ENCODE results near the gene SETD3. TPM values are rescaled to one million over a fixed set of nuclear protein-coding genes. Genes with fewer than 3 reads are reported as not detected.

The SETD3 gene
- total and polyA plus RNA-seq, 8 donors: 24.1 to 119 (median 41.2) TPM

DNA sequence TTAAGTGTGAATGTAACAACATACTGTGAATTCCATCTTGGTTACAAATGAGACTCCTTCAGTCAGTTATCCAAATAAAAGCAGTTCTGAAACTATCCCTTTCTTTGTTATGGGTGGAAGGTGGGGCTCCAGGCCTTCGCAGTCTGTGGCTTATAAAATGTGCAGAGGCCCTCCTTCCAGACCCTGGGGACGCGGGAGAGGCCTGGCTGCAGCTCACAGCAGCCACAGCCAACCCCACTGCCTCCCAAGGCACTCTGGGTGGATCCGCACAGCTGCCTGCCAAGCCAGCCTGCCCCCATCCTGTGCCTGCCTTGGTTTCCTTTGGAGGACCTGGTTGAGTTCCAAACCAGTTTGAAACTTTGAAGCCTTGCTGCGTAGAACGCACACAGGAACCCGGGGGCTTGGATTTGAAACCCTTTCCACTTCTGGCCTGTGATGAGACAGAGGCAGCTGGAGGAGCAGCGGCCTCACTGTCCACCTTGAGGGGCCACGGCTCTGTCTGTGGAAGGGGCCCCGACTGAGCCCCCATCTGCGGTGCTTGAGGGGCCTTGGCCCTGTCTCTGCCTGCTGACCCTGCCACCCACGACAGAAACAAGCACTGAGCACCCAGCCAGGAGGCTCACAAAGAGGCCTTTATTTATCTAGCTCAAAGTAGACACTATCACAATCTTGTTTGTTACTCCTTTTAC is 30.9 kb upstream of the SETD3 start:
- H3K4me1 ChIP-seq: peaks cover 5 to 35% (median 17%) of the 10 kb centered on the region in 4 donors
- H3K27ac ChIP-seq: peak overlapping the region in 4 of 5 donors; percentile 12 to 69 (median 36)
- H3K36me3 ChIP-seq: peaks cover 33 to 100% (median 94%) of the 10 kb centered on the region in 4 donors
- 67 to 80% (median 77%) methylated on average over 11 to 12 of the region's 12 CpGs for WGBS, 5 donors
- H3K27me3 ChIP-seq: no peaks in the 10 kb centered on the region
- H3K4me3 ChIP-seq: no peak overlapping the region
- TF ChIP-seq POLR2AphosphoS5 (IDR thresholded peaks at IDR 0.05) (no peak), POLR2A (IDR thresholded peaks at IDR 0.05) (no peak), EP300 (IDR thresholded peaks at IDR 0.05) (no peak)
- TF ChIP-seq, protein P1, sequence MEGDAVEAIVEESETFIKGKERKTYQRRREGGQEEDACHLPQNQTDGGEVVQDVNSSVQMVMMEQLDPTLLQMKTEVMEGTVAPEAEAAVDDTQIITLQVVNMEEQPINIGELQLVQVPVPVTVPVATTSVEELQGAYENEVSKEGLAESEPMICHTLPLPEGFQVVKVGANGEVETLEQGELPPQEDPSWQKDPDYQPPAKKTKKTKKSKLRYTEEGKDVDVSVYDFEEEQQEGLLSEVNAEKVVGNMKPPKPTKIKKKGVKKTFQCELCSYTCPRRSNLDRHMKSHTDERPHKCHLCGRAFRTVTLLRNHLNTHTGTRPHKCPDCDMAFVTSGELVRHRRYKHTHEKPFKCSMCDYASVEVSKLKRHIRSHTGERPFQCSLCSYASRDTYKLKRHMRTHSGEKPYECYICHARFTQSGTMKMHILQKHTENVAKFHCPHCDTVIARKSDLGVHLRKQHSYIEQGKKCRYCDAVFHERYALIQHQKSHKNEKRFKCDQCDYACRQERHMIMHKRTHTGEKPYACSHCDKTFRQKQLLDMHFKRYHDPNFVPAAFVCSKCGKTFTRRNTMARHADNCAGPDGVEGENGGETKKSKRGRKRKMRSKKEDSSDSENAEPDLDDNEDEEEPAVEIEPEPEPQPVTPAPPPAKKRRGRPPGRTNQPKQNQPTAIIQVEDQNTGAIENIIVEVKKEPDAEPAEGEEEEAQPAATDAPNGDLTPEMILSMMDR (IDR thresholded peaks at IDR 0.05): no peak
- intact Hi-C loops (cut with DNase I; ENCODE audit: low total_unique reads): no loop called here
- peak in 1 of 2 donors; percentile 54 for DNase-seq
- H3K9me3 ChIP-seq: no peaks in the 10 kb centered on the region

DNA sequence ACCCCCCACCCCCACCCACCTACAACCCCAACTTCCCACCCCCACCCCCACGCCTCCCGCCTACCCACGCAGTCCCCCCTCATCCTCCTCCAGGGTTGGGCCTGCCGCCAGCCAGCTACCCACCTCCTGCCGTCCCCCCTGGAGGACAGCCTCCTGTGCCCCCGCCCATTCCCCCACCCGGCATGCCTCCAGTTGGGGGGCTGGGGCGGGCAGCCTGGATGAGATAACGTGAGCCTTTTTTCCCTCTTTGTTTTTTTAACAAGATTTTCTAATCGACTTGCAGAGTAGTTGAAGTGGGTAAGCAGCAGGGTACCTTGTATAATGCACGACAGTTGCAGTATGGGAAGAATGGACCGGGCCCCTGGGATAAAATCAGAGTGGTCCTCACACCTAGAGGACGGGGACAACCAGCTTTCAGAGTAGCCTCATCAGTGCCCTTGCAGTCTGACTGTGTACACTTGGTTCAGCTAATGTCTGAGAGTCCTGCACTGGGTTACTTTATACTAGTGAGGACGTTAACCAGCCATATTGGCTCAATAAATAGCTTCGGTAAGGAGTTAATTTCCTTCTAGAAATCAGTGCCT is 30.0 kb upstream of the SETD3 start:
- H3K27me3 ChIP-seq: no peaks in the 10 kb centered on the region
- WGBS, 5 donors: 63 to 79% (median 75%) methylated on average over 11 to 15 of the region's 15 CpGs
- TF ChIP-seq, protein P1 (IDR thresholded peaks at IDR 0.05): no peak
- TF ChIP-seq POLR2AphosphoS5 (IDR thresholded peaks at IDR 0.05): no peak
- H3K4me1 ChIP-seq: peaks cover 5 to 35% (median 17%) of the 10 kb centered on the region in 4 donors
- H3K9me3 ChIP-seq: no peaks in the 10 kb centered on the region
- intact Hi-C loops (cut with DNase I; ENCODE audit: low total_unique reads): no loop called here
- peak in 1 of 2 donors; percentile 20 for DNase-seq
- peaks cover 42 to 100% (median 99%) of the 10 kb centered on the region in 4 donors for H3K36me3 ChIP-seq
- peak overlapping the region in 2 of 5 donors; percentile 56 to 69 for H3K27ac ChIP-seq
- no peak overlapping the region for H3K4me3 ChIP-seq

DNA sequence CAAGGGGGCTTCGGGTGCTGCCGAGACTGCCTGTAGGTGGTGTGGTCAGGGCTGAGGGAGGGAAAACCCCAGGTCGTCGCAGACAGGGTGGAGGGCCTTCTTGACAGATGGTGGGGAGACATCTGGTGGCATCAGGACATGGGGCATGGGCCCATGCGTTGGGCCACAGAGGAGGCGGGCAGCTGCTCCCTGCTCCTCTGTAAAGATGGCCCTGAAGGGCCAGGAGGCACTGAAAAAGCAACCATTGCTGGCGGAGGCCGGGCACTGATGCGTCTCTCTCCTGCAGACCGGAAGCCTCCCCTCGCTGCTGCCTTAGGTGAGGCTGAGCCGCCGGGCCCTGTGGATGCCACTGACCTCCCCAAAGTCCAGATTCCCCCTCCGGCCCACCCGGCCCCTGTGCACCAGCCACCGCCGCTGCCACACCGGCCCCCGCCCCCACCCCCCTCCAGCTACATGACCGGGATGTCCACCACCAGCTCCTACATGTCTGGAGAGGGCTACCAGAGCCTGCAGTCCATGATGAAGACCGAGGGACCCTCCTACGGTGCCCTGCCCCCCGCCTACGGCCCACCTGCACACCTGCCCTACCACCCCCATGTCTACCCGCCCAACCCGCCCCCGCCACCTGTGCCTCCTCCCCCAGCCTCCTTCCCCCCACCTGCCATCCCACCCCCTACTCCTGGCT is 29.4 kb upstream of the SETD3 start:
- WGBS, 5 donors: 89 to 94% (median 90%) methylated on average over 19 to 27 of the region's 27 CpGs
- peaks cover 5 to 35% (median 17%) of the 10 kb centered on the region in 4 donors for H3K4me1 ChIP-seq
- no peaks in the 10 kb centered on the region for H3K27me3 ChIP-seq
- peaks cover 47 to 100% (median 99%) of the 10 kb centered on the region in 4 donors for H3K36me3 ChIP-seq
- TF ChIP-seq, protein P1 (IDR thresholded peaks at IDR 0.05): no peak
- TF ChIP-seq POLR2A (IDR thresholded peaks at IDR 0.05) (no peak), POLR2AphosphoS5 (IDR thresholded peaks at IDR 0.05) (no peak), EP300 (IDR thresholded peaks at IDR 0.05) (no peak)
- no peaks in the 10 kb centered on the region for H3K9me3 ChIP-seq
- peak overlapping the region in 1 of 5 donors; percentile 20 for H3K27ac ChIP-seq
- intact Hi-C loops (cut with DNase I; ENCODE audit: low total_unique reads): no loop called here
- no peak for DNase-seq
- no peak overlapping the region for H3K4me3 ChIP-seq

DNA sequence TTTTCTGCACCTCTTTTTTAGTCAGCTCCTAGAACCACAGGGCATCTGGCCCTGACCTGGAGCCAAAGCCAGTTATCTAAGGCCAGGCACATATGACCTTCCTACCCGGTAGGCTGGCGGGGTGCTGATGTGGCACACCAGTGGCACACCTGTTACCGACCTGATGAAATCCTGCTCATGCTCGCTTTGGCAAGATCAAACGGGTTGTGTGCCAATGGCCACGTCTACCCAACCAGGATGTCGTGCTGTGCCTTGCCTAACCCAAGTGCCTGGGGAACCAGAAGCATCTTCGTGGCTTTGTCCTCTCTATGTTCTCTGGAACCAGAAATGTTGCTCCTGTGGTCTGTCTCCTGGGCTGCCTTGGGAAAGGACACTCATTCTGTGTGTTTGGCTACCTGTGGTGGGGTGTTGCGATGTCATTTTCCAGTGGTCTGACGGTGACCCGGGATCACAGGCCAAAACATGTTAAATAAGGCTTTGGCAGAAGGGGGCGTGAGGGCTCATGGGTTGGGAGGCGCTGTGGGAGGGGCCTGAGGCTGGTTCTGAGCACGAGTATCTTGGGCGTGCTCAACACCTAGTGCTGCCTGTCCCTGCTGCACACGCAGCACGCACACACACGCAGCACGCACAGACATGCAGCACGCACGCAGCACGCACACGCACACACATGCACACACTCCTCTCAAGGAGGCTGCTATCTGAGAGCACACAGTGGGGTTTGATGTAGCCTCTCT is 28.4 kb upstream of the SETD3 start:
- Histone ChIP-seq H3K27ac (peak overlapping the region in 2 of 5 donors; percentile 5 to 14), H3K4me3 (no peak overlapping the region), H3K36me3 (peaks cover 56 to 100% (median 99%) of the 10 kb centered on the region in 4 donors), H3K4me1 (peaks cover 5 to 35% (median 17%) of the 10 kb centered on the region in 4 donors), H3K9me3 (no peaks in the 10 kb centered on the region), H3K27me3 (no peaks in the 10 kb centered on the region)
- intact Hi-C loops (cut with DNase I; ENCODE audit: low total_unique reads): no loop called here
- 50 to 66% (median 63%) methylated on average over 19 to 23 of the region's 23 CpGs for WGBS, 5 donors
- TF ChIP-seq POLR2AphosphoS5 (IDR thresholded peaks at IDR 0.05) (peak in 1 of 3 donors; percentile 34), POLR2A (IDR thresholded peaks at IDR 0.05) (no peak), EP300 (IDR thresholded peaks at IDR 0.05) (no peak)
- TF ChIP-seq, protein P1 (IDR thresholded peaks at IDR 0.05): no peak
- peak; percentile 18 to 77 for DNase-seq

Data from stomach (tissue), 9 donors.